Measurements from ENCODE around the gene GUK1. TPM values are rescaled to one million over a fixed set of nuclear protein-coding genes. Genes with fewer than 3 reads are reported as not detected.
A peak's percentile ranks its signal among the peaks of the same experiment; 100 is the strongest.

Gene GUK1
- total and polyA plus RNA-seq, 4 experiments from 2014 or later: 179 to 488 (median 283) TPM

DNA sequence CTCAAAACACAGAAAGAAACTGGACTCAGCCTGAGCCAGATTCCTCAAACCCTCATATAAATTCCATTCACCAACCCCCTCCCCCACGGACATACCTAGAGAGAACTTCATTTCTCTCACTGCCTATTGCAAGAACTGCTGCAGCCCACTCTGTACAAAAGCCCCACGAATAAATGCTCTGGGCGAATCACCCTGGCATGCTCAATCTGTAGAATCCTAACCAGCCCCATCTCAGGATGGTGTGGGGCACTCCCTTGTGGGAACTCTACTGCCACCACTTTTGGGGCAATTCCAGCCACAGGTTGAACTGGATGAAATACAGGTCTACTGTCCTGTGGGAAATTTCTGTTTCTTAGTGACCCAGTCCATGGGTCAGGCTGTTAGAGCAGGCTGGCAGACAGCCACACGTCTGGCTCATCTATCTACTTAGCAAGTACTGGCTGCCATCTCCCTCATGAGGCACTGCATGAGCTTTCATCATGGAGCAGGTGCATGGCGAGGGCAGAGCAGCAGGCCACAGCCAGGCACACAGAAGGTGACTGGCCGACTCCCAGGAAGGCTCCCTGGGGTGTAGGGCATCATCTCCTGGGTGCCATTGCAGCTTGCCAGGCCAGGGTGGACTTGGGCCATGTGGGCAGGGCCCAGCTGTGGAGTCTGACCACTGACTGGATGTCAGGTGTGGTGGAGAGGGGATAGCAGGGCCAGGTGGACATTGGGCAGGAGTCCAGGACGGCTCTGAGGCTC, 35.4 kb upstream of the GUK1 start:
- H3K27me3 ChIP-seq (ENCODE audit: insufficient read depth, low read length): no peaks in the 10 kb centered on the region
- H3K4me3 Mint-ChIP-seq: peak overlapping the region; percentile 59 to 94 (median 84)
- peaks cover 0 to 9% (median 0%) of the 10 kb centered on the region in 8 donors for H3K9me3 Mint-ChIP-seq
- H3K27me3 Mint-ChIP-seq: no peaks in the 10 kb centered on the region
- peaks cover 0 to 31% of the 10 kb centered on the region in 2 donors for H3K36me3 Mint-ChIP-seq
- peaks cover 35% of the 10 kb centered on the region for H3K4me1 ChIP-seq (ENCODE audit: insufficient read depth, low read length)
- no peaks in the 10 kb centered on the region for H3K9me3 ChIP-seq (ENCODE audit: control insufficient read depth in 1 of 2, low read length in 2 of 2)
- no peak overlapping the region for H3K4me3 ChIP-seq (ENCODE audit: low read length in 2 of 2)
- H3K4me1 Mint-ChIP-seq: peaks cover 10 to 65% (median 39%) of the 10 kb centered on the region in 4 donors
- DNase-seq: no peak
- H3K27ac ChIP-seq (ENCODE audit: low read depth, low read length): no peak overlapping the region
- ChIA-PET POLR2A (ENCODE audit: partially characterized antibody) (interaction anchor here (1.4 to 3.1 kb wide), 5 partner anchors 14 to 61 kb away, joined by 4 to 13 read pairs (median 7); partner anchors contain the start of genes ARF1, GUK1 and IBA57), CTCF (ENCODE audit: partially characterized antibody) (no interaction called here)
- H3K27ac Mint-ChIP-seq: peak overlapping the region; percentile 10 to 97 (median 83)
- intact Hi-C loops (cut with micrococcal nuclease): loop anchor here (5.0 kb wide), 1 partner anchor 1403 kb away; the partner anchor contains the start of gene NUP133
- H3K36me3 ChIP-seq (ENCODE audit: insufficient read depth, low read length): peaks cover 17% of the 10 kb centered on the region

DNA sequence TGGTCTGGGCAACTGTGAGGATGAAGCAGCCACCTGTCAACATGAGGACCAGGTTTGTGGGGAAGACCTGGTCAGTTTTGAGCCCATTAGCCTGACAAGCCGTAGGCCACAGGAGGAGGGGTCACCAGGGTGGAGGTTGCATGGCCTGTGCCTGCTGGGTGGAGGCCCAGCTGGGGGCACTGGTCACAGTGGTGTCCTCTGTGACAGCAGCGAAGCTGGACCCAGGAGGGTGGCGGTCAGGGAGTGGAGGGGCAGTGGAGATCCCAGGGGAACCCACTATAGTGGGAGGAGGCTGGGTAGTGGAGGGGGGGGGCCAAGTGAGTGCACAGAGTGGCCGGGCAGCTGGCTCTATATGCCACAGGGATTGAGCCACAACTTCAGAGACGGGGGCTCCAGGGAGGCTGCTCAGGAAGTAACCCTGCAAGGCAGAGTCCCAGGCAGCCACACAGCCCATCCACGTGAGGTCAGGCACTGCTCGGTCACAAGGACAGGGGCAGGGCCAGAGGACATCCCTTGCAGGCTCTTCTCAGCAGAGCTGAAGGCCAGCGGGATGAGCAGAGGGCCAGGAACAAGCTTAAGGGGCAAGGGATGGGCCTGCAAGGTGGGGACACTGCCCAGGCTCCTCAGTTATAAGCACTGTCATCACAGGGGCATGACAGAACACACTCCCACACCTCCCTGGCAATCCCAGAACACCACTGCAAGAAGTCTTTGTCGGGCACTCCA, 34.6 kb upstream of the GUK1 start:
- no peaks in the 10 kb centered on the region for H3K27me3 Mint-ChIP-seq
- CTCF ChIA-PET (ENCODE audit: partially characterized antibody): interaction anchor here (1.1 to 1.9 kb wide), 2 partner anchors 25 to 60 kb away, joined by 3 to 4 read pairs; partner anchors contain the start of gene IBA57
- H3K27ac Mint-ChIP-seq: peak overlapping the region in 3 of 7 donors; percentile 37 to 93 (median 78)
- H3K4me3 Mint-ChIP-seq: peak overlapping the region in 4 of 8 donors; percentile 7 to 94 (median 86)
- H3K36me3 Mint-ChIP-seq: peaks cover 0 to 29% of the 10 kb centered on the region in 2 donors
- peaks cover 0 to 7% (median 0%) of the 10 kb centered on the region in 8 donors for H3K9me3 Mint-ChIP-seq
- H3K27me3 ChIP-seq (ENCODE audit: insufficient read depth, low read length): no peaks in the 10 kb centered on the region
- intact Hi-C loops (cut with micrococcal nuclease): loop anchor here (5.0 kb wide), 1 partner anchor 1402 kb away; the partner anchor contains the start of gene NUP133
- peaks cover 14 to 69% (median 41%) of the 10 kb centered on the region in 4 donors for H3K4me1 Mint-ChIP-seq
- H3K4me3 ChIP-seq (ENCODE audit: low read length in 2 of 2): no peak overlapping the region
- no peaks in the 10 kb centered on the region for H3K9me3 ChIP-seq (ENCODE audit: control insufficient read depth in 1 of 2, low read length in 2 of 2)
- no peak for DNase-seq
- peaks cover 41% of the 10 kb centered on the region for H3K4me1 ChIP-seq (ENCODE audit: insufficient read depth, low read length)
- no peak overlapping the region for H3K27ac ChIP-seq (ENCODE audit: low read depth, low read length)
- peaks cover 17% of the 10 kb centered on the region for H3K36me3 ChIP-seq (ENCODE audit: insufficient read depth, low read length)
- POLR2A ChIA-PET (ENCODE audit: partially characterized antibody): interaction anchor here (0.8 to 3.1 kb wide), 6 partner anchors 15 to 170 kb away, joined by 3 to 13 read pairs (median 6); partner anchors contain the start of genes ARF1, GUK1 and IBA57

DNA sequence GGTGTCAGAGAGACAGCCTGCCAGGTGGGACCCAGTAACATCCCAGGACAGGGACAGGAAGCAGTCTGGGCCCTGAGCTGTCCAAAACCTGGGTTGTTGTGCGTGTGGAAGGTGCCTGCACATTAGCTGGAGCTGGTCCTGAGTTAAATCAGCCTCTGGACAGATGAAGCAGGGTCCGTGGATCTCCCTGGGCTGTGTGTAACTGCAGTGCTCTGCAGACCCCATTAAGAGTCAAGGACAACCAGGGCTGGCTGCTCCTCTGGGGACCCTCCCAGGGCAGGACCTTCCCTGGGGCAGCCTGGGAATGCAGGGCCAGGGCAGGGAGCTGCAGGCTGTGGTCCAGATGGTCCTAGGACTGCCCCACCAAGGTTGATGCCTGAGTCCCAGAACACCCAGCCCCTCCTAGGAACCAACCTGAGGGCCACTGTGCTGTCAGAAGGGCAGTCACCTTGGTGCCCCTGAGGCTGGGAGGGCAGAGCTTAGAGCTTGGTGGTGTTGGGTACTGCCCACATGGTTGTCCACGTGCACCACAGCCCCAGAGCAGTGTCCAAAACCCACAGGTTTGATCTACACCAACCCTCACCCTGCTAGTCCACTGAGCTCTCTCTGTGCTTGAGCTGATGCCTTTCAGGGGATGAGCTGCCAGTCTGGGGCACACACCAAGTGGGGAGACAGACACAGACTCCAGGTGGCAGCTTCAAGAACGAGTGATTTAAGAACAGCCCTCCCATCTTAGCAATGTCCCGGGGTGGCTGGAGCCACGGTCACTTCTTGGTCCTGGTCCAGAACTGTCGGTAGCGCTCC, 33.9 kb upstream of the GUK1 start:
- Mint-ChIP-seq H3K27me3 (no peaks in the 10 kb centered on the region), H3K36me3 (peaks cover 0 to 29% of the 10 kb centered on the region in 2 donors), H3K27ac (peak overlapping the region in 2 of 7 donors; percentile 44 to 75), H3K9me3 (peaks cover 0 to 7% (median 0%) of the 10 kb centered on the region in 8 donors), H3K4me3 (peak overlapping the region in 5 of 8 donors; percentile 24 to 64 (median 25)), H3K4me1 (peaks cover 14 to 65% (median 38%) of the 10 kb centered on the region in 4 donors)
- no peak for DNase-seq
- peaks cover 36% of the 10 kb centered on the region for H3K4me1 ChIP-seq (ENCODE audit: insufficient read depth, low read length)
- POLR2A ChIA-PET (ENCODE audit: partially characterized antibody): interaction anchor here (0.8 to 3.1 kb wide), 7 partner anchors 16 to 351 kb away, joined by 3 to 13 read pairs (median 6); partner anchors contain the start of genes ARF1, GUK1 and IBA57
- no peak overlapping the region for H3K27ac ChIP-seq (ENCODE audit: low read depth, low read length)
- intact Hi-C loops (cut with micrococcal nuclease): loop anchor here (5.0 kb wide), 1 partner anchor 1401 kb away; the partner anchor contains the start of gene NUP133
- no peaks in the 10 kb centered on the region for H3K27me3 ChIP-seq (ENCODE audit: insufficient read depth, low read length)
- H3K36me3 ChIP-seq (ENCODE audit: insufficient read depth, low read length): peaks cover 12% of the 10 kb centered on the region
- no peak overlapping the region for H3K4me3 ChIP-seq (ENCODE audit: low read length in 2 of 2)
- H3K9me3 ChIP-seq (ENCODE audit: control insufficient read depth in 1 of 2, low read length in 2 of 2): no peaks in the 10 kb centered on the region
- CTCF ChIA-PET (ENCODE audit: partially characterized antibody): interaction anchor here (0.9 to 1.9 kb wide), 4 partner anchors 23 to 59 kb away, joined by 3 to 4 read pairs (median 4); partner anchors contain the start of gene IBA57

DNA sequence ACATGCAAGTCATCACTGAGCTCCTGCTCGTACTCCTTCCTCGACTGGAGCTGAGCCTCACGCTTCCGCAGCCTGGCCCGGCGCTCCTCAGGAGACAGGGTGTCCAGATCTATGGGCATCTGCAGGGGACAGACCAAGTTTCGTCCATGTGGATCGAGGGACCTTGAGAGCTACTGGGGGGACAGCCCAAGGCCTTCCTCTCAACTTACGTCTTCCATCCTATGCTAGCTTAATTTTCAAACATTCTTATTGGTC, 33.4 kb upstream of the GUK1 start:
- peaks cover 0 to 7% (median 0%) of the 10 kb centered on the region in 8 donors for H3K9me3 Mint-ChIP-seq
- Histone ChIP-seq H3K9me3 (ENCODE audit: control insufficient read depth in 1 of 2, low read length in 2 of 2) (no peaks in the 10 kb centered on the region), H3K4me3 (ENCODE audit: low read length in 2 of 2) (no peak overlapping the region), H3K4me1 (ENCODE audit: insufficient read depth, low read length) (peaks cover 31% of the 10 kb centered on the region), H3K27me3 (ENCODE audit: insufficient read depth, low read length) (no peaks in the 10 kb centered on the region), H3K36me3 (ENCODE audit: insufficient read depth, low read length) (peaks cover 12% of the 10 kb centered on the region), H3K27ac (ENCODE audit: low read depth, low read length) (no peak overlapping the region)
- intact Hi-C loops (cut with micrococcal nuclease): loop anchor here (5.0 kb wide), 1 partner anchor 1401 kb away; the partner anchor contains the start of gene NUP133
- H3K27ac Mint-ChIP-seq: peak overlapping the region in 3 of 7 donors; percentile 22 to 75 (median 44)
- no peak for DNase-seq
- H3K27me3 Mint-ChIP-seq: no peaks in the 10 kb centered on the region
- peak overlapping the region in 4 of 8 donors; percentile 24 to 49 (median 25) for H3K4me3 Mint-ChIP-seq
- peaks cover 0 to 24% of the 10 kb centered on the region in 2 donors for H3K36me3 Mint-ChIP-seq
- CTCF ChIA-PET (ENCODE audit: partially characterized antibody): interaction anchor here (0.9 to 1.9 kb wide), 4 partner anchors 23 to 58 kb away, joined by 3 to 4 read pairs (median 4); partner anchors contain the start of gene IBA57
- POLR2A ChIA-PET (ENCODE audit: partially characterized antibody): interaction anchor here (1.3 to 3.1 kb wide), 4 partner anchors 16 to 59 kb away, joined by 6 to 13 read pairs (median 10); partner anchors contain the start of genes ARF1, GUK1 and IBA57
- H3K4me1 Mint-ChIP-seq: peaks cover 9 to 60% (median 33%) of the 10 kb centered on the region in 4 donors

GRCh38 chr1:228107636-228108035, 32.4 kb upstream of the GUK1 start:
- Mint-ChIP-seq H3K4me3 (peak overlapping the region; percentile 69 to 95 (median 93)), H3K27me3 (no peaks in the 10 kb centered on the region), H3K27ac (peak overlapping the region in 5 of 7 donors; percentile 70 to 98 (median 92)), H3K36me3 (peaks cover 0 to 24% of the 10 kb centered on the region in 2 donors), H3K4me1 (peaks cover 9 to 59% (median 33%) of the 10 kb centered on the region in 4 donors), H3K9me3 (peaks cover 0 to 7% (median 0%) of the 10 kb centered on the region in 8 donors)
- ChIA-PET CTCF (ENCODE audit: partially characterized antibody) (interaction anchor here (1.1 to 1.8 kb wide), 2 partner anchors 26 to 348 kb away, joined by 3 read pairs; no protein-coding TSS in a partner anchor), POLR2A (ENCODE audit: partially characterized antibody) (interaction anchor here (2.6 to 3.1 kb wide), 2 partner anchors 25 to 32 kb away, joined by 13 to 33 read pairs; partner anchors contain the start of genes ARF1 and GUK1)
- H3K4me3 ChIP-seq (ENCODE audit: low read length in 2 of 2): no peak overlapping the region
- peaks cover 29% of the 10 kb centered on the region for H3K4me1 ChIP-seq (ENCODE audit: insufficient read depth, low read length)
- H3K9me3 ChIP-seq (ENCODE audit: control insufficient read depth in 1 of 2, low read length in 2 of 2): no peaks in the 10 kb centered on the region
- no peak for DNase-seq
- peaks cover 12% of the 10 kb centered on the region for H3K36me3 ChIP-seq (ENCODE audit: insufficient read depth, low read length)
- intact Hi-C loops (cut with micrococcal nuclease): loop anchor here (5.0 kb wide), 1 partner anchor 1400 kb away; the partner anchor contains the start of gene NUP133
- no peak overlapping the region for H3K27ac ChIP-seq (ENCODE audit: low read depth, low read length)
- no peaks in the 10 kb centered on the region for H3K27me3 ChIP-seq (ENCODE audit: insufficient read depth, low read length)
